Heart left ventricle (tissue), 16 donors: ENCODE results near the gene TCN2. TPM values are rescaled to one million over a fixed set of nuclear protein-coding genes. Genes with fewer than 3 reads are reported as not detected.

Source experiments
- ATAC-seq, 4 donors: fragments of 200-7000 bp; cut with Tn5 transposase; one replicate each; pipeline ENCODE4 v1.9.1; 2020 to 2022; ENCODE audit warnings: moderate library complexity in 4 of 4, mild to moderate bottlenecking in 3 of 4, moderate number of reproducible peaks in 1 of 4
- DNase-seq, 5 donors: peaks; one replicate each; pipeline ENCODE4 v3.0.0-alpha.2; 2020
- H3K27ac ChIP-seq, 12 donors: fragments of 200-600 bp; sonication (generic) in 4 of 12; one replicate each; pipeline versions ENCODE4 v1.5.0 to v1.8.0; 2016 to 2022; ENCODE audit warnings: mild to moderate bottlenecking in 2 of 12
- H3K27me3 ChIP-seq, 9 donors: fragments of 200-600 bp; sonication (generic) in 2 of 9; one replicate each; pipeline versions ENCODE4 v1.5.1 to v1.8.0; 2016 to 2022; ENCODE audit warnings: mild to moderate bottlenecking in 3 of 9
- H3K36me3 ChIP-seq, 9 donors: fragments of 200-600 bp; sonication (generic) in 2 of 9; one replicate each; pipeline versions ENCODE4 v1.5.0 to v1.8.0; 2018 to 2022; ENCODE audit warnings: mild to moderate bottlenecking in 2 of 9
- H3K4me1 ChIP-seq, 12 donors: fragments of 200-600 bp; sonication (generic) in 4 of 12; one replicate each; pipeline versions ENCODE4 v1.5.0 to v1.8.0; 2016 to 2022; ENCODE audit warnings: mild to moderate bottlenecking in 3 of 12
- H3K4me3 ChIP-seq, 12 donors: fragments of 200-600 bp; sonication (generic) in 4 of 12; one replicate each; pipeline versions ENCODE4 v1.5.0 to v1.8.0; 2017 to 2022; ENCODE audit warnings: mild to moderate bottlenecking in 9 of 12, moderate library complexity in 4 of 12
- H3K9me3 ChIP-seq, 12 donors: fragments of 200-600 bp; sonication (generic) in 4 of 12; one replicate each; pipeline versions ENCODE4 v1.5.0 to v1.8.0; 2016 to 2022; ENCODE audit warnings: mild to moderate bottlenecking in 1 of 12
- CTCF ChIP-seq, 12 donors: fragments of 200-600 bp; sonication (generic) in 4 of 12; IDR thresholded peaks; one replicate each; pipeline versions ENCODE4 v1.5.0 to v1.8.0; 2018 to 2022; ENCODE audit warnings: antibody characterized with exemption in 12 of 12, mild to moderate bottlenecking in 5 of 12
- POLR2A ChIP-seq, 2 donors: fragments of 450-650 bp; IDR thresholded peaks; one replicate each; pipeline ENCODE4 v1.6.1; 2017; ENCODE audit warnings: antibody characterized with exemption in 2 of 2, mild to moderate bottlenecking in 2 of 2, moderate library complexity in 2 of 2
- WGBS, 4 donors: extraction: QIAGEN DNeasy Blood & Tissue Kit in 2 of 4; methylation state at CpG; one replicate each; pipeline versions ENCODE4 v1.1.5 to v1.1.7; 2013 to 2018; 5-methylcytosine and 5-hydroxymethylcytosine counted together
- intact Hi-C, 10 donors: fragments of 100-400 bp; cut with DNase I; formaldehyde crosslinking; loops; one replicate each; pipeline versions ENCODE4 v1.11.1 to v1.14.2; 2022
- polyA plus RNA-seq, 2 donors: library from polyadenylated mRNA; stranded (reverse); fragments of 200-250 nt; gene quantifications; one replicate each; pipeline ENCODE4 v1.2.3, GENCODE V29; 2013
- total RNA-seq, 9 donors: library from RNA; depleted of rRNA in 2 of 9; stranded (reverse); fragments of >200 nt in 2 of 9; fragmentation: NEBNext Ultra II Directional in 3 of 9; extraction: Animal tissue kit (Norgen Biotek cat#: 25700) in 3 of 9; gene quantifications; one replicate each; pipeline versions ENCODE4 v1.1.0 to v1.2.4, GENCODE V29; 2016 to 2023
- donor health status: ischemic (EF 13 %, LVEDD 7.1; RV severe dilation, severe dysfunction).
- donor health status: healthy with polysubstance abuse.
- donor health status: DM: no; HTN: yes; CAD: no.
- donor health status: DM: no; HTN: no; CAD: no.
- donor health status: ischemic (EF 25% LVEDD 6.9; RV normal size, moderate dysfunction).
- donor health status: ischemic (EF 25% LVEDD 5.7; RV mildly dilated, moderate dysfunction).
- donor health status: healthy.
- donor health status: DM: yes; HTN: yes; CAD: no.
- donor health status: ischemic (EF 35%, LVEDD 5.7; RV mildly dilated, moderate dysfunction).
- donor health status: nonischemic (EF 11% LVEDD 7.7; RV severe dilation, severe dysfunction).
- donor health status: DM: yes; HTN: yes; CAD: no.
- donor health status: PGD.
- donor health status: ischemic (EF 29% LVEDD 5.4; RV normal size, mild dysfunction).
- donor health status: nonischemic (EF 23%, LVEDD 6.1; RV moderate dilation, normal function).

The TCN2 gene
- total and polyA plus RNA-seq, 11 donors = 11.0 to 69.9 (median 19.3) TPM

GRCh38 chr22:30561402-30562189 is 45.4 kb upstream of the TCN2 start:
- Histone ChIP-seq H3K36me3 (no peaks in the 10 kb centered on the region), H3K4me1 (no peaks in the 10 kb centered on the region), H3K27me3 (peaks cover 0 to 3% (median 0%) of the 10 kb centered on the region in 9 donors), H3K27ac (no peak overlapping the region), H3K9me3 (no peaks in the 10 kb centered on the region), H3K4me3 (no peak overlapping the region)
- no peak for DNase-seq
- 52 to 76% (median 61%) methylated on average over 4 to 10 of the region's 10 CpGs for whole genome bisulfite sequencing, 4 donors
- intact Hi-C loops = no loop called here
- TF ChIP-seq POLR2A (IDR thresholded peaks at IDR 0.05) (no peak), CTCF (IDR thresholded peaks at IDR 0.05) (no peak)
- no peak for ATAC-seq

GRCh38 chr22:30562366-30562765 is 44.6 kb upstream of the TCN2 start:
- Histone ChIP-seq H3K27ac (no peak overlapping the region), H3K27me3 (peaks cover 0 to 7% (median 0%) of the 10 kb centered on the region in 9 donors), H3K4me3 (no peak overlapping the region), H3K4me1 (no peaks in the 10 kb centered on the region), H3K9me3 (no peaks in the 10 kb centered on the region), H3K36me3 (no peaks in the 10 kb centered on the region)
- TF ChIP-seq POLR2A (IDR thresholded peaks at IDR 0.05) (no peak), CTCF (IDR thresholded peaks at IDR 0.05) (no peak)
- no peak for ATAC-seq
- 62 to 83% (median 79%) methylated on average over 2 to 6 of the region's 6 CpGs for WGBS, 4 donors
- no peak for DNase-seq
- intact Hi-C loops = no loop called here

- intact Hi-C loops = no loop called here
- Histone ChIP-seq H3K4me3 (no peak overlapping the region), H3K36me3 (no peaks in the 10 kb centered on the region), H3K27ac (no peak overlapping the region), H3K27me3 (peaks cover 0 to 16% (median 0%) of the 10 kb centered on the region in 9 donors), H3K4me1 (no peaks in the 10 kb centered on the region), H3K9me3 (no peaks in the 10 kb centered on the region)
- TF ChIP-seq CTCF (IDR thresholded peaks at IDR 0.05) (no peak), POLR2A (IDR thresholded peaks at IDR 0.05) (no peak)
- no peak for ATAC-seq
- no peak for DNase-seq
- WGBS, 4 donors = 55 to 59% (median 58%) methylated on average over 8 of the region's 8 CpGs
Observed at GRCh38 chr22:30564045-30564760, 42.8 kb upstream of the TCN2 start.

GRCh38 chr22:30564761-30565119 is 42.2 kb upstream of the TCN2 start:
- intact Hi-C loops = no loop called here
- no peak for ATAC-seq
- Histone ChIP-seq H3K36me3 (no peaks in the 10 kb centered on the region), H3K27ac (no peak overlapping the region), H3K27me3 (peaks cover 0 to 16% (median 0%) of the 10 kb centered on the region in 9 donors), H3K4me1 (no peaks in the 10 kb centered on the region), H3K9me3 (no peaks in the 10 kb centered on the region), H3K4me3 (no peak overlapping the region)
- 0 to 30% (median 23%) methylated on average over 2 to 3 of the region's 3 CpGs for WGBS, 4 donors
- TF ChIP-seq CTCF (IDR thresholded peaks at IDR 0.05) (no peak), POLR2A (IDR thresholded peaks at IDR 0.05) (no peak)
- DNase-seq = no peak
